GM12801 (cell line): Measurements from ENCODE around the gene EPN1.

Experiments
- CTCF ChIP-seq: IDR thresholded peaks from one replicate; pipeline ENCODE4 v1.5.1; 2011; ENCODE audit warnings: control low read depth; ENCODE audit not compliant: insufficient read length; ENCODE audit errors: extremely low read depth

The EPN1 gene

GRCh38 chr19:55643003-55643886 lies 31.8 kb upstream of the EPN1 start, which contains the start of gene ZNF581:
TSS of gene ZNF581 (plus strand) at chr19:55643649. CDS start at chr19:55644572, 923 bp downstream.
- TF ChIP-seq CTCF = no peak

- no peak for TF ChIP-seq CTCF
Measured at GRCh38 chr19:55643887-55644176, 31.2 kb upstream of the EPN1 start.

- TF ChIP-seq CTCF = no peak
Measured at GRCh38 chr19:55644191-55644833, 30.7 kb upstream of the EPN1 start.

GRCh38 chr19:55644842-55645511 lies 30.0 kb upstream of the EPN1 start:
- no peak for TF ChIP-seq CTCF

- TF ChIP-seq CTCF = no peak
Measured at GRCh38 chr19:55645512-55645881, 29.5 kb upstream of the EPN1 start.

- no peak for TF ChIP-seq CTCF
Measured at GRCh38 chr19:55646889-55647731, 27.9 kb upstream of the EPN1 start.
